SK-N-SH (cell line): ENCODE measurements around the gene LEO1.

ENCODE experiments used
- ELF1 ChIP-seq: IDR thresholded peaks from 2 replicates; pipeline ENCODE4 v1.4.0; 2012
- EP300 ChIP-seq, 2 experiments: IDR thresholded peaks; 2 replicates each; pipeline versions ENCODE4 v1.4.0 to v1.6.1; 2012; ENCODE audit warnings: borderline replicate concordance in 1 of 2, low read depth in 1 of 2, low read length in 1 of 2
- EZH2phosphoT487 ChIP-seq: fragments of 200-600 bp; sonication (generic); IDR thresholded peaks from 2 replicates; pipeline ENCODE4 v1.6.1; 2017; ENCODE audit warnings: low read depth, mixed run types, mild to moderate bottlenecking, antibody characterized with exemption, moderate library complexity, borderline replicate concordance
- MEF2A ChIP-seq: IDR thresholded peaks from 2 replicates; pipeline ENCODE4 v1.4.0; 2012; ENCODE audit warnings: low read depth, borderline replicate concordance
- MXI1 ChIP-seq: IDR thresholded peaks from 2 replicates; pipeline ENCODE4 v1.6.1; 2012; ENCODE audit warnings: mild to moderate bottlenecking, low read depth, low read length, improper control_type of control experiment
- POLR2AphosphoS5 ChIP-seq: IDR thresholded peaks from 2 replicates; pipeline ENCODE4 v1.6.1; 2012; ENCODE audit warnings: low read depth, low read length
- YY1 ChIP-seq: IDR thresholded peaks from 2 replicates; pipeline ENCODE4 v1.4.0; 2012; ENCODE audit warnings: low read depth, mild to moderate bottlenecking
- TF ChIP-seq, protein P1 (sequence below): fragments of 200-600 bp; sonication (generic); IDR thresholded peaks from 2 replicates; pipeline ENCODE4 v1.6.1; 2017; ENCODE audit warnings: antibody characterized with exemption, mild to moderate bottlenecking, moderate library complexity
- TF ChIP-seq, protein P2 (sequence below): IDR thresholded peaks from 2 replicates; pipeline ENCODE4 v1.4.0; 2012; ENCODE audit warnings: low read depth
- TF ChIP-seq, protein P3 (sequence below): IDR thresholded peaks from 2 replicates; pipeline ENCODE4 v1.4.0; 2012; ENCODE audit warnings: low read depth, borderline replicate concordance
- TF ChIP-seq, protein P4 (sequence below): IDR thresholded peaks from 2 replicates; pipeline ENCODE4; 2012
- TF ChIP-seq, protein P5 (sequence below): IDR thresholded peaks from 2 replicates; pipeline ENCODE4 v1.6.1; 2012; ENCODE audit warnings: mild to moderate bottlenecking, low read depth, low read length, moderate library complexity

DNA sequence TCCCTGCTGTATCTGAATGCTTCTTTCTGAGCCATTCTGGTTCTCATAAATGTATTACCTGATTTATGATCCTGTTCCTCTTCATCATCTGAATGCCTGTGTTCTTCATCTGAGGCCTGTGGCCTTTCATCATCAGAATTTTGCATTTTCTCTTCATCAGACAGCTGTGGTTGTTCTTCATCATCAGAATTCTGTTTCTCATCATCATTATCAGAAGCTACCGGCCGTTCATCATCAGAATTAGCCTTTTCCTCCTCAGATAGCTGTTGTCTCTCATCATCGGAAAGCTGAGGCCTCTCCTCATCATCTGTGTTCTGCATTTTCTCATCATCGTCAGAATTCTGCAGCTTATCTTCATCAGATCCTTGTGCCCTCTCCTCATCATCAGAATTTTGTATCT lies 5.9 kb downstream of the LEO1 start:
- TF ChIP-seq, protein P1, sequence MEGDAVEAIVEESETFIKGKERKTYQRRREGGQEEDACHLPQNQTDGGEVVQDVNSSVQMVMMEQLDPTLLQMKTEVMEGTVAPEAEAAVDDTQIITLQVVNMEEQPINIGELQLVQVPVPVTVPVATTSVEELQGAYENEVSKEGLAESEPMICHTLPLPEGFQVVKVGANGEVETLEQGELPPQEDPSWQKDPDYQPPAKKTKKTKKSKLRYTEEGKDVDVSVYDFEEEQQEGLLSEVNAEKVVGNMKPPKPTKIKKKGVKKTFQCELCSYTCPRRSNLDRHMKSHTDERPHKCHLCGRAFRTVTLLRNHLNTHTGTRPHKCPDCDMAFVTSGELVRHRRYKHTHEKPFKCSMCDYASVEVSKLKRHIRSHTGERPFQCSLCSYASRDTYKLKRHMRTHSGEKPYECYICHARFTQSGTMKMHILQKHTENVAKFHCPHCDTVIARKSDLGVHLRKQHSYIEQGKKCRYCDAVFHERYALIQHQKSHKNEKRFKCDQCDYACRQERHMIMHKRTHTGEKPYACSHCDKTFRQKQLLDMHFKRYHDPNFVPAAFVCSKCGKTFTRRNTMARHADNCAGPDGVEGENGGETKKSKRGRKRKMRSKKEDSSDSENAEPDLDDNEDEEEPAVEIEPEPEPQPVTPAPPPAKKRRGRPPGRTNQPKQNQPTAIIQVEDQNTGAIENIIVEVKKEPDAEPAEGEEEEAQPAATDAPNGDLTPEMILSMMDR: no peak
- TF ChIP-seq EP300 (IDR thresholded peaks at IDR 0.05; ENCODE audit: borderline replicate concordance in 1 of 2, low read depth in 1 of 2, low read length in 1 of 2) (no peak), EZH2phosphoT487 (no peak), POLR2AphosphoS5 (no peak), ELF1 (no peak), MXI1 (no peak), MEF2A (no peak), YY1 (no peak)
- TF ChIP-seq, protein P2, sequence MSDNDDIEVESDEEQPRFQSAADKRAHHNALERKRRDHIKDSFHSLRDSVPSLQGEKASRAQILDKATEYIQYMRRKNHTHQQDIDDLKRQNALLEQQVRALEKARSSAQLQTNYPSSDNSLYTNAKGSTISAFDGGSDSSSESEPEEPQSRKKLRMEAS: no peak
- TF ChIP-seq, protein P3, sequence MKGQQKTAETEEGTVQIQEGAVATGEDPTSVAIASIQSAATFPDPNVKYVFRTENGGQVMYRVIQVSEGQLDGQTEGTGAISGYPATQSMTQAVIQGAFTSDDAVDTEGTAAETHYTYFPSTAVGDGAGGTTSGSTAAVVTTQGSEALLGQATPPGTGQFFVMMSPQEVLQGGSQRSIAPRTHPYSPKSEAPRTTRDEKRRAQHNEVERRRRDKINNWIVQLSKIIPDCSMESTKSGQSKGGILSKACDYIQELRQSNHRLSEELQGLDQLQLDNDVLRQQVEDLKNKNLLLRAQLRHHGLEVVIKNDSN: no peak
- TF ChIP-seq, protein P4, sequence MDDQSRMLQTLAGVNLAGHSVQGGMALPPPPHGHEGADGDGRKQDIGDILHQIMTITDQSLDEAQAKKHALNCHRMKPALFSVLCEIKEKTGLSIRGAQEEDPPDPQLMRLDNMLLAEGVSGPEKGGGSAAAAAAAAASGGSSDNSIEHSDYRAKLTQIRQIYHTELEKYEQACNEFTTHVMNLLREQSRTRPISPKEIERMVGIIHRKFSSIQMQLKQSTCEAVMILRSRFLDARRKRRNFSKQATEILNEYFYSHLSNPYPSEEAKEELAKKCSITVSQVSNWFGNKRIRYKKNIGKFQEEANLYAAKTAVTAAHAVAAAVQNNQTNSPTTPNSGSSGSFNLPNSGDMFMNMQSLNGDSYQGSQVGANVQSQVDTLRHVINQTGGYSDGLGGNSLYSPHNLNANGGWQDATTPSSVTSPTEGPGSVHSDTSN: no peak
- TF ChIP-seq, protein P5, sequence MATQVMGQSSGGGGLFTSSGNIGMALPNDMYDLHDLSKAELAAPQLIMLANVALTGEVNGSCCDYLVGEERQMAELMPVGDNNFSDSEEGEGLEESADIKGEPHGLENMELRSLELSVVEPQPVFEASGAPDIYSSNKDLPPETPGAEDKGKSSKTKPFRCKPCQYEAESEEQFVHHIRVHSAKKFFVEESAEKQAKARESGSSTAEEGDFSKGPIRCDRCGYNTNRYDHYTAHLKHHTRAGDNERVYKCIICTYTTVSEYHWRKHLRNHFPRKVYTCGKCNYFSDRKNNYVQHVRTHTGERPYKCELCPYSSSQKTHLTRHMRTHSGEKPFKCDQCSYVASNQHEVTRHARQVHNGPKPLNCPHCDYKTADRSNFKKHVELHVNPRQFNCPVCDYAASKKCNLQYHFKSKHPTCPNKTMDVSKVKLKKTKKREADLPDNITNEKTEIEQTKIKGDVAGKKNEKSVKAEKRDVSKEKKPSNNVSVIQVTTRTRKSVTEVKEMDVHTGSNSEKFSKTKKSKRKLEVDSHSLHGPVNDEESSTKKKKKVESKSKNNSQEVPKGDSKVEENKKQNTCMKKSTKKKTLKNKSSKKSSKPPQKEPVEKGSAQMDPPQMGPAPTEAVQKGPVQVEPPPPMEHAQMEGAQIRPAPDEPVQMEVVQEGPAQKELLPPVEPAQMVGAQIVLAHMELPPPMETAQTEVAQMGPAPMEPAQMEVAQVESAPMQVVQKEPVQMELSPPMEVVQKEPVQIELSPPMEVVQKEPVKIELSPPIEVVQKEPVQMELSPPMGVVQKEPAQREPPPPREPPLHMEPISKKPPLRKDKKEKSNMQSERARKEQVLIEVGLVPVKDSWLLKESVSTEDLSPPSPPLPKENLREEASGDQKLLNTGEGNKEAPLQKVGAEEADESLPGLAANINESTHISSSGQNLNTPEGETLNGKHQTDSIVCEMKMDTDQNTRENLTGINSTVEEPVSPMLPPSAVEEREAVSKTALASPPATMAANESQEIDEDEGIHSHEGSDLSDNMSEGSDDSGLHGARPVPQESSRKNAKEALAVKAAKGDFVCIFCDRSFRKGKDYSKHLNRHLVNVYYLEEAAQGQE: no peak
